WTC11 (cell line): ENCODE results near the gene SEMA3D.

Source experiments
- ATF1 ChIP-seq: sonication (generic); formaldehyde crosslinking; IDR thresholded peaks from 2 replicates; pipeline ENCODE4 v1.8.1; 2023; ENCODE audit warnings: mild to moderate bottlenecking, moderate library complexity, missing genetic modification reagents
- CREB1 ChIP-seq: sonication (generic); formaldehyde crosslinking; IDR thresholded peaks from 2 replicates; pipeline ENCODE4 v1.8.0; 2023; ENCODE audit warnings: mild to moderate bottlenecking, missing genetic modification reagents
- HMGA2 ChIP-seq: fragments of 250-450 bp; sonication (Bioruptor Pico); IDR thresholded peaks from 2 replicates; pipeline ENCODE4 v1.4.0; 2021; ENCODE audit warnings: mild to moderate bottlenecking, moderate library complexity
- SP1 ChIP-seq: sonication (generic); formaldehyde crosslinking; conservative IDR thresholded peaks from 2 replicates; pipeline ENCODE4 v1.8.1; 2022; ENCODE audit warnings: missing genetic modification reagents
- USF2 ChIP-seq: sonication (generic); formaldehyde crosslinking; IDR thresholded peaks from 2 replicates; pipeline ENCODE4 v1.8.1; 2023; ENCODE audit warnings: mild to moderate bottlenecking, missing genetic modification reagents, moderate library complexity
- ZNF121 ChIP-seq: sonication (generic); formaldehyde crosslinking; IDR thresholded peaks from 2 replicates; pipeline ENCODE4 v1.8.0; 2023; ENCODE audit warnings: missing genetic modification reagents
- ZNF425 ChIP-seq: fragments of 250-450 bp; sonication (Bioruptor Pico); conservative IDR thresholded peaks from 2 replicates; pipeline ENCODE4 v1.9.0; 2021; ENCODE audit warnings: mild to moderate bottlenecking
- TF ChIP-seq, protein P1 (sequence below): fragments of 200-600 bp; IDR thresholded peaks from 2 replicates; pipeline ENCODE4 v1.8.0; 2022; ENCODE audit warnings: antibody characterized with exemption

- TF ChIP-seq ZNF121 (CRISPR knock-in tag): no peak
- TF ChIP-seq USF2 (CRISPR knock-in tag): no peak
- TF ChIP-seq CREB1 (CRISPR knock-in tag): no peak
- no peak for TF ChIP-seq ATF1
- no peak for TF ChIP-seq SP1
- no peak for TF ChIP-seq HMGA2 (CRISPR knock-in tag)
- TF ChIP-seq ZNF425 (CRISPR knock-in tag): no peak
- TF ChIP-seq, protein P1, sequence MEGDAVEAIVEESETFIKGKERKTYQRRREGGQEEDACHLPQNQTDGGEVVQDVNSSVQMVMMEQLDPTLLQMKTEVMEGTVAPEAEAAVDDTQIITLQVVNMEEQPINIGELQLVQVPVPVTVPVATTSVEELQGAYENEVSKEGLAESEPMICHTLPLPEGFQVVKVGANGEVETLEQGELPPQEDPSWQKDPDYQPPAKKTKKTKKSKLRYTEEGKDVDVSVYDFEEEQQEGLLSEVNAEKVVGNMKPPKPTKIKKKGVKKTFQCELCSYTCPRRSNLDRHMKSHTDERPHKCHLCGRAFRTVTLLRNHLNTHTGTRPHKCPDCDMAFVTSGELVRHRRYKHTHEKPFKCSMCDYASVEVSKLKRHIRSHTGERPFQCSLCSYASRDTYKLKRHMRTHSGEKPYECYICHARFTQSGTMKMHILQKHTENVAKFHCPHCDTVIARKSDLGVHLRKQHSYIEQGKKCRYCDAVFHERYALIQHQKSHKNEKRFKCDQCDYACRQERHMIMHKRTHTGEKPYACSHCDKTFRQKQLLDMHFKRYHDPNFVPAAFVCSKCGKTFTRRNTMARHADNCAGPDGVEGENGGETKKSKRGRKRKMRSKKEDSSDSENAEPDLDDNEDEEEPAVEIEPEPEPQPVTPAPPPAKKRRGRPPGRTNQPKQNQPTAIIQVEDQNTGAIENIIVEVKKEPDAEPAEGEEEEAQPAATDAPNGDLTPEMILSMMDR: no peak
Measured at GRCh38 chr7:85067371-85067770, 119.5 kb downstream of the SEMA3D start.
